Activated CD8-positive, alpha-beta memory T cell treated with anti-CD3 and anti-CD28 coated beads, Interleukin-2, amount 50 U/mL, for 1 hour (primary cell): ENCODE results near the gene MRNIP.

Source experiments
- DNase-seq: peaks from one replicate; pipeline ENCODE4 v3.0.0-alpha.2; 2020; ENCODE audit errors: extremely low read depth

MRNIP gene

GRCh38 chr5:179858586-179859427 lies at the start of gene MRNIP:
Gene MRNIP (minus strand): TSS chr5:179858817. CDS start chr5:179858796, 21 bp downstream.
- DNase-seq, result peak; percentile 70

GRCh38 chr5:179907556-179908324 lies 49.1 kb upstream of the MRNIP start, which contains the start of gene TBC1D9B:
Gene TBC1D9B (minus strand): TSS chr5:179907897. CDS start chr5:179907821, 76 bp downstream.
- DNase-seq, result peak; percentile 21

GRCh38 chr5:179906795-179907555 lies 48.4 kb upstream of the MRNIP start:
- no peak for DNase-seq

- DNase-seq, result no peak
These were observed 47.7 kb upstream of the MRNIP start for GRCh38 chr5:179906294-179906794.

- no peak for DNase-seq
These were observed 46.5 kb upstream of the MRNIP start for GRCh38 chr5:179905161-179905560.

- no peak for DNase-seq
These were observed 46.0 kb upstream of the MRNIP start for GRCh38 chr5:179904463-179905160.

- no peak for DNase-seq
These were observed 44.1 kb upstream of the MRNIP start for GRCh38 chr5:179902763-179903158.

GRCh38 chr5:179901915-179902762 lies 43.5 kb upstream of the MRNIP start:
- DNase-seq, result no peak

GRCh38 chr5:179901462-179901861 lies 42.8 kb upstream of the MRNIP start:
- no peak for DNase-seq

- no peak for DNase-seq
These were observed 42.1 kb upstream of the MRNIP start for GRCh38 chr5:179900711-179901110.

- DNase-seq, result no peak
These were observed 41.6 kb upstream of the MRNIP start for GRCh38 chr5:179900206-179900605.

GRCh38 chr5:179895861-179896260 lies 37.2 kb upstream of the MRNIP start:
- no peak for DNase-seq

- no peak for DNase-seq
These were observed 35.6 kb upstream of the MRNIP start for GRCh38 chr5:179893958-179894895.

- no peak for DNase-seq
These were observed 34.7 kb upstream of the MRNIP start for GRCh38 chr5:179893076-179893957.

- DNase-seq, result no peak
These were observed 33.6 kb upstream of the MRNIP start for GRCh38 chr5:179892255-179892654.

- no peak for DNase-seq
These were observed 32.4 kb upstream of the MRNIP start for GRCh38 chr5:179890751-179891682.

GRCh38 chr5:179889885-179890284 lies 31.3 kb upstream of the MRNIP start:
- DNase-seq, result no peak
